Activated B cell treated with CpG ODN at 0.5 μM for 24 hours (primary cell): Measurements from ENCODE around the gene GREB1L. TPM values are rescaled to one million over a fixed set of nuclear protein-coding genes. Genes with fewer than 3 reads are reported as not detected.

ENCODE experiments used
- ATAC-seq: fragments of 200-7000 bp; cut with Tn5 transposase; one replicate; pipeline ENCODE4 v1.10.0; 2021; ENCODE audit warnings: low read depth, mild to moderate bottlenecking, moderate library complexity
- CTCF ChIA-PET: fragments of 350-600 bp; sonication (Branson Sonifier 250); formaldehyde crosslinking; loops from one replicate; lab custom pipeline; 2021; ENCODE audit warnings: antibody characterized with exemption; lab: Charles Lee
- POLR2A ChIA-PET: fragments of 350-600 bp; sonication (Branson Sonifier 250); formaldehyde crosslinking; loops from one replicate; lab custom pipeline; 2021; ENCODE audit warnings: antibody characterized with exemption; lab: Charles Lee
- DNase-seq: peaks from one replicate; pipeline ENCODE4 v3.0.0; 2022
- H3K27ac Mint-ChIP-seq: one replicate; pipeline ENCODE4 v1.8.0; 2020; ENCODE audit warnings: mixed read lengths
- H3K27me3 Mint-ChIP-seq: one replicate; pipeline ENCODE4 v1.8.0; 2021; ENCODE audit warnings: mixed read lengths
- H3K36me3 Mint-ChIP-seq: one replicate; pipeline ENCODE4 v1.8.0; 2021; ENCODE audit warnings: low read depth, mixed read lengths
- H3K4me1 Mint-ChIP-seq: one replicate; pipeline ENCODE4 v1.8.0; 2021; ENCODE audit warnings: mixed read lengths
- H3K4me3 Mint-ChIP-seq: one replicate; pipeline ENCODE4 v1.8.0; 2020; ENCODE audit warnings: mild to moderate bottlenecking, mixed read lengths
- H3K9me3 Mint-ChIP-seq: one replicate; pipeline ENCODE4 v1.8.0; 2020; ENCODE audit warnings: mixed read lengths
- CTCF ChIP-seq: fragments of 200-600 bp; IDR thresholded peaks from one replicate; pipeline ENCODE4 v1.8.0; 2022; ENCODE audit warnings: antibody characterized with exemption, mild to moderate bottlenecking
- intact Hi-C: fragments of 100-400 bp; cut with micrococcal nuclease; formaldehyde crosslinking; loops from one replicate; pipeline ENCODE4 v1.15.1; 2024
- total RNA-seq: library from RNA; stranded (reverse); gene quantifications from 2 replicates; pipeline ENCODE4 v1.2.3, GENCODE V29; 2022

GREB1L gene
- total RNA-seq, 1 donor from 2014 or later = not detected

DNA sequence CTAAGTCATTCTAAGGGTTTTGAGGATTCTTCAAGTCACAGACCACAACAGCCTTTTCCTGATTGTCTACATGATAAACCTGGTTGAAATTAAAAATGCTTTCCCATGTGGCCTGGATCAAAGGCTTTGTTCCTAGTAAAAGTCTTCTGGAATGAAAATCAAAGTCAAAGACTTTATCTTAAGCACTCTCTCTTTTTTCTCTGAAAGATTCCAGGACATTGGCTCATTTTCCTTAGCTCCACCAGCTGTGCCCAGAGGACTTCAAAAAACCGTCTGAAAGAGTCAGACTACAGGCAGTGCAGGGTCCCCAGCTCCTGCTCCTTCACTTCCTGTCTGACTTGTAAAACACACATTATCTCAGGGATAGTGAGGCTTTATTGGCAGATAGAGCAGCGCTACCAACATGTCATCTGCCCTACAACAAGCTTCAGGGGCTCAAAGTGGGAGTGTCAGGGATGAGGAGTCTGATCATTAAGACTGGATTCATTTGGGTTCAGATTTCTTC, 210.3 kb downstream of the GREB1L start:
- Mint-ChIP-seq H3K4me1 (no peaks in the 10 kb centered on the region), H3K9me3 (no peaks in the 10 kb centered on the region), H3K4me3 (no peak overlapping the region), H3K27me3 (peaks cover 19% of the 10 kb centered on the region), H3K36me3 (no peaks in the 10 kb centered on the region), H3K27ac (no peak overlapping the region)
- DNase-seq (no peak), ATAC-seq (no peak)
- intact Hi-C loops = no loop called here
- POLR2A ChIA-PET = no interaction called here
- TF ChIP-seq CTCF = no peak
- CTCF ChIA-PET = no interaction called here

DNA sequence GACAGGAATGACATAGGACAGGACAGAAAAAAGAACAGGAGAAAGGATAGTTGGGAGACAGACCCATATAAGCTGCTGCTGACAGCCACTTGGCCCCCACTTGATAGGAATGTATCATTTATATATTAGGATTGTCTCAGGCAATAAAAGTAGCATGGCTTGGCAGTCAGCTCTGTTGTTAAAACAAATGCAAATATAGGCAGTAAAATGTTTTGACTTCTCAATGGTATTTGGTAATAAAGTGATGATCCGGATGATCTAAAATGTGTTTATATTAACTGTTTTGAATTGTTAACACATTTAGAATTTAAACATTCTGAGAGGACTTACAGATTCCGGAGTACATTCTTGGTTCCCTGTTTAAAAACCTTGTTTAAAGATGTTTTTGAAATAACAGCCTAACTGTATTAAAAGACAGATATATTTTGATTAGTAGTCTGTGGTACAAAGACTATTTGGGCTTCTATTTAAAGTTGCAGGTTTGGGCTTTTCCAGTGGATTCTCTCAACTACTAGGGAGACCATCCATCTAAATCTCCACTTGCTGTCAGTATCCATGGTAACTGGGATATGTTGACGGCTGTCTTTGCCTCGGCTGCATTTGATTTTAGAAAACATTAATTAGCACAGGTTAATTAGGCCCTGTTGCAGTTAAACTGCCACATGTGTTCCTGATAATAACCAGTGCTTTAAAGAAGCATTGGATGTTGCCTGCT, 210.9 kb downstream of the GREB1L start:
- ChIA-PET CTCF (no interaction called here), POLR2A (no interaction called here)
- Mint-ChIP-seq H3K9me3 (no peaks in the 10 kb centered on the region), H3K4me1 (no peaks in the 10 kb centered on the region), H3K4me3 (no peak overlapping the region), H3K27me3 (peaks cover 19% of the 10 kb centered on the region), H3K36me3 (no peaks in the 10 kb centered on the region), H3K27ac (no peak overlapping the region)
- DNase-seq = no peak
- intact Hi-C loops = no loop called here
- ATAC-seq = no peak
- TF ChIP-seq CTCF = no peak

- CTCF ChIA-PET = no interaction called here
- no peak for TF ChIP-seq CTCF
- no peaks in the 10 kb centered on the region for H3K9me3 Mint-ChIP-seq
- ATAC-seq (no peak), DNase-seq (no peak)
- POLR2A ChIA-PET = no interaction called here
- peaks cover 19% of the 10 kb centered on the region for H3K27me3 Mint-ChIP-seq
- no peaks in the 10 kb centered on the region for H3K4me1 Mint-ChIP-seq
- H3K27ac Mint-ChIP-seq = no peak overlapping the region
- intact Hi-C loops = no loop called here
- H3K36me3 Mint-ChIP-seq = no peaks in the 10 kb centered on the region
- no peak overlapping the region for H3K4me3 Mint-ChIP-seq
These were observed 211.5 kb downstream of the GREB1L start for GRCh38 chr18:21453511-21453901.

DNA sequence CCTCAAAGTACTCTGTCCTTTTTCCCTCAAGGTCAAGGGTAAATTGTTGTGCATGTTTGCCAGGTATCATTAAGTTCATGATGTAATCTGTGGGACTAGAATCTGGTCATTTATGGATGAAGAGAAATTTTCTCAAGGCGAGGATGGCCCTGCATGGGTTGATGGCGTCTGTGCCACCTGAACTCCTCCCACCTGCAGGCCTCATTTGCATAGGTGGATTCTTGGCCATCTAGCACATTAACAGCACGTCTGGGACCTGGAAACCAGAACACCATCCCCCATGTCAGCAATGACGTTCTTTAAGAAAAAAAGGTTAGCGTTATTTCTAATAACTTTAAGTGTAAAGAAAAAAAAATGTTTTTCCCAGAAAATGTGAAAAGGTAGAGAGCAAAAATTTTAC, 212.7 kb downstream of the GREB1L start:
- no peak for ATAC-seq
- CTCF ChIA-PET = no interaction called here
- peaks cover 19% of the 10 kb centered on the region for H3K27me3 Mint-ChIP-seq

More for the DNA sequence above, 212.7 kb downstream of the GREB1L start:
- TF ChIP-seq CTCF = no peak
- Mint-ChIP-seq H3K27ac (no peak overlapping the region), H3K4me3 (no peak overlapping the region), H3K4me1 (no peaks in the 10 kb centered on the region), H3K36me3 (no peaks in the 10 kb centered on the region), H3K9me3 (no peaks in the 10 kb centered on the region)
- POLR2A ChIA-PET = no interaction called here
- intact Hi-C loops = no loop called here
- no peak for DNase-seq
